CD14-positive monocyte (primary cell): ENCODE measurements around the gene MCC. TPM values are rescaled to one million over a fixed set of nuclear protein-coding genes. Genes with fewer than 3 reads are reported as not detected.

ENCODE experiments used
- DNase-seq, 3 donors: peaks; one replicate each; pipeline ENCODE4 v3.0.0-alpha.2; 2011 to 2022
- H2AFZ ChIP-seq: 2 replicates; pipeline ENCODE4 v1.6.0; 2012; ENCODE audit warnings: mild to moderate bottlenecking, low read depth, low read length, inconsistent platforms; ENCODE audit not compliant: insufficient read depth, poor library complexity, severe bottlenecking
- H3K27ac ChIP-seq, 2 donors: 1 replicate in 1 of 2; 2 replicates in 1 of 2; pipeline ENCODE4 v1.5.1; 2012 to 2013; ENCODE audit warnings: low read length in 2 of 2, control low read depth in 1 of 2, inconsistent platforms in 1 of 2, low read depth in 1 of 2, mild to moderate bottlenecking in 1 of 2
- H3K27me3 ChIP-seq, 2 donors: one replicate each; pipeline versions ENCODE4 v1.6.0 to v1.6.1; 2011 to 2013; ENCODE audit warnings: low read length in 2 of 2; ENCODE audit not compliant: control insufficient read depth in 2 of 2, insufficient read depth in 2 of 2
- H3K36me3 ChIP-seq, 2 donors: replicated peaks in 1 of 2; 1 replicate in 1 of 2; 2 replicates in 1 of 2; pipeline versions ENCODE4 v1.5.1 to v1.6.1; 2012 to 2013; ENCODE audit warnings: low read length in 2 of 2, control low read depth in 1 of 2, inconsistent platforms in 1 of 2, mild to moderate bottlenecking in 1 of 2; ENCODE audit not compliant: insufficient read depth in 2 of 2, control insufficient read depth in 1 of 2
- H3K4me1 ChIP-seq, 2 donors: 1 replicate in 1 of 2; 2 replicates in 1 of 2; pipeline versions ENCODE4 v1.5.1 to v1.6.1; 2012 to 2013; ENCODE audit warnings: low read length in 2 of 2, control low read depth in 1 of 2, inconsistent platforms in 1 of 2, mild to moderate bottlenecking in 1 of 2, moderate library complexity in 1 of 2; ENCODE audit not compliant: insufficient read depth in 2 of 2, control insufficient read depth in 1 of 2
- H3K4me2 ChIP-seq: replicated peaks from 2 replicates; pipeline ENCODE3; 2012; ENCODE audit warnings: low read length, moderate library complexity, mild to moderate bottlenecking; ENCODE audit not compliant: poor library complexity, severe bottlenecking; ENCODE audit errors: extremely low read depth
- H3K4me3 ChIP-seq, 3 experiments: fragments of 200-600 bp in 1 of 3; sonication (generic) in 1 of 3; replicated peaks in 1 of 3; 1 replicate in 2 of 3; 2 replicates in 1 of 3; pipeline ENCODE4 v1.5.1; 2011 to 2013; ENCODE audit warnings: low read length in 3 of 3, mild to moderate bottlenecking in 3 of 3, control low read depth in 2 of 3, low read depth in 2 of 3, inconsistent platforms in 1 of 3, moderate library complexity in 1 of 3
- H3K79me2 ChIP-seq: 2 replicates; pipeline ENCODE4 v1.6.0; 2012; ENCODE audit warnings: mild to moderate bottlenecking, control low read depth, inconsistent platforms, low read length, moderate library complexity; ENCODE audit not compliant: insufficient read depth
- H3K9ac ChIP-seq: 2 replicates; pipeline ENCODE4 v1.6.0; 2017; ENCODE audit warnings: low read length, mild to moderate bottlenecking; ENCODE audit not compliant: insufficient read depth, poor library complexity, severe bottlenecking
- H3K9me3 ChIP-seq, 2 donors: replicated peaks in 1 of 2; 1 replicate in 1 of 2; 2 replicates in 1 of 2; pipeline versions ENCODE4 v1.5.1 to v1.6.1; 2012 to 2013; ENCODE audit warnings: low read length in 2 of 2, control low read depth in 1 of 2; ENCODE audit not compliant: control insufficient read depth in 1 of 2, insufficient read depth in 1 of 2
- H4K20me1 ChIP-seq: 2 replicates; pipeline ENCODE4 v1.6.0; 2012; ENCODE audit warnings: mild to moderate bottlenecking, low read length, control low read depth, moderate library complexity; ENCODE audit not compliant: insufficient read depth
- H3K27ac Mint-ChIP-seq, 7 donors: one replicate each; pipeline ENCODE4 v1.8.0; 2020; ENCODE audit warnings: mild to moderate bottlenecking in 7 of 7, mixed read lengths in 7 of 7, moderate library complexity in 6 of 7, inconsistent platforms in 2 of 7
- H3K27me3 Mint-ChIP-seq, 3 donors: one replicate each; pipeline ENCODE4 v1.8.0; 2021 to 2022; ENCODE audit warnings: low read depth in 3 of 3, mild to moderate bottlenecking in 3 of 3, mixed read lengths in 3 of 3, moderate library complexity in 3 of 3, inconsistent platforms in 1 of 3
- H3K36me3 Mint-ChIP-seq, 2 donors: one replicate each; pipeline ENCODE4 v1.8.0; 2020; ENCODE audit warnings: mixed read lengths in 2 of 2, inconsistent platforms in 1 of 2, mild to moderate bottlenecking in 1 of 2
- H3K4me1 Mint-ChIP-seq: one replicate; pipeline ENCODE4 v1.8.0; 2020; ENCODE audit warnings: mild to moderate bottlenecking, mixed read lengths
- H3K4me3 Mint-ChIP-seq, 2 donors: one replicate each; pipeline ENCODE4 v1.8.0; 2020; ENCODE audit warnings: mild to moderate bottlenecking in 2 of 2, mixed read lengths in 2 of 2, moderate library complexity in 1 of 2
- H3K9me3 Mint-ChIP-seq, 7 donors: one replicate each; pipeline ENCODE4 v1.8.0; 2020 to 2022; ENCODE audit warnings: mixed read lengths in 7 of 7, mild to moderate bottlenecking in 6 of 7, moderate library complexity in 6 of 7, inconsistent platforms in 2 of 7
- CTCF ChIP-seq: fragments of 200-600 bp; IDR thresholded peaks from one replicate; pipeline ENCODE4 v1.8.0; 2022; ENCODE audit warnings: antibody characterized with exemption, mild to moderate bottlenecking
- WGBS: methylation state at CpG from one replicate; pipeline ENCODE4 v1.1.5; 2013; ENCODE audit warnings: missing lambda C conversion rate; ENCODE audit not compliant: insufficient coverage; 5-methylcytosine and 5-hydroxymethylcytosine counted together
- intact Hi-C, 2 donors: fragments of 100-400 bp; cut with micrococcal nuclease; formaldehyde crosslinking; loops; one replicate each; pipeline versions ENCODE4 v1.15.0 to v1.15.1; 2023
- polyA plus RNA-seq, 3 donors: library from polyadenylated mRNA; depleted of rRNA in 1 of 3; unstranded in 2 of 3; stranded (reverse) in 1 of 3; fragments of 300-500 nt in 2 of 3; fragments of >200 nt in 1 of 3; fragmentation: Illumina TruSeq in 2 of 3; gene quantifications; 1 replicate in 2 of 3; 2 replicates in 1 of 3; pipeline ENCODE4 v1.2.3, GENCODE V29; 2012 to 2021

The MCC gene
- polyA plus RNA-seq, 3 donors = 0.09 TPM; not detected in 2

GRCh38 chr5:113071401-113071800, 416.9 kb downstream of the MCC start:
- no peaks in the 10 kb centered on the region for H3K4me1 ChIP-seq
- no peak overlapping the region for H3K4me3 ChIP-seq
- H3K27me3 Mint-ChIP-seq = peaks cover 7 to 10% (median 8%) of the 10 kb centered on the region in 3 donors
- H4K20me1 ChIP-seq = no peaks in the 10 kb centered on the region
- no peak overlapping the region for H3K27ac Mint-ChIP-seq
- H3K9me3 Mint-ChIP-seq = peaks cover 9 to 20% (median 15%) of the 10 kb centered on the region in 7 donors
- no peak overlapping the region for H3K4me3 Mint-ChIP-seq
- no peaks in the 10 kb centered on the region for H3K79me2 ChIP-seq
- no CpG with 5 or more reads among the region's 3 CpGs for WGBS
- no peaks in the 10 kb centered on the region for H3K36me3 ChIP-seq
- intact Hi-C loops = no loop called here
- no peak for TF ChIP-seq CTCF
- no peak overlapping the region for H3K9ac ChIP-seq
- H3K4me2 ChIP-seq = no peak overlapping the region
- H3K4me1 Mint-ChIP-seq = no peaks in the 10 kb centered on the region
- H3K9me3 ChIP-seq = peaks cover 0 to 17% of the 10 kb centered on the region in 2 donors
- no peak for DNase-seq
- H3K36me3 Mint-ChIP-seq = no peaks in the 10 kb centered on the region
- no peak overlapping the region for H2AFZ ChIP-seq
- no peaks in the 10 kb centered on the region for H3K27me3 ChIP-seq
- no peak overlapping the region for H3K27ac ChIP-seq

GRCh38 chr5:113070901-113071300, 417.4 kb downstream of the MCC start:
- Histone ChIP-seq H3K9ac (no peak overlapping the region), H4K20me1 (no peaks in the 10 kb centered on the region), H3K4me2 (no peak overlapping the region), H3K36me3 (no peaks in the 10 kb centered on the region), H3K4me3 (no peak overlapping the region), H3K27me3 (no peaks in the 10 kb centered on the region), H3K27ac (no peak overlapping the region), H3K4me1 (no peaks in the 10 kb centered on the region), H3K79me2 (no peaks in the 10 kb centered on the region), H2AFZ (no peak overlapping the region), H3K9me3 (peaks cover 0 to 17% of the 10 kb centered on the region in 2 donors)
- no peak for TF ChIP-seq CTCF
- H3K27me3 Mint-ChIP-seq = peaks cover 6 to 10% (median 7%) of the 10 kb centered on the region in 3 donors
- H3K9me3 Mint-ChIP-seq = peaks cover 6 to 15% (median 15%) of the 10 kb centered on the region in 7 donors
- no peaks in the 10 kb centered on the region for H3K36me3 Mint-ChIP-seq
- H3K4me1 Mint-ChIP-seq = no peaks in the 10 kb centered on the region
- H3K4me3 Mint-ChIP-seq = no peak overlapping the region
- no peak for DNase-seq
- H3K27ac Mint-ChIP-seq = no peak overlapping the region
- WGBS = 100% methylated on average over 1 of the region's 5 CpGs
- intact Hi-C loops = no loop called here
